T-helper 1 cell (primary cell): Measurements from ENCODE around the gene ALDH9A1.
A peak's percentile ranks its signal among the peaks of the same experiment; 100 is the strongest.
"Not testable (repeated sequence)": the region's sequence is repeated elsewhere in the genome, so short reads cannot be mapped to it uniquely, and the experiment has no call there.

Experiments
- DNase-seq, 5 donors: peaks; one replicate each; pipeline ENCODE4 v3.0.0-alpha.2; 2012 to 2020
- total RNA-seq, 4 donors: gene quantifications; one replicate each; lab custom pipeline; 2026; lab: John Stamatoyannopoulos, UW

ALDH9A1 gene
- total RNA-seq = 32.6 to 50.6 (median 40.8) reads per million in 4 donors

- peak; percentile 73 to 91 (median 80) for DNase-seq
Observed at GRCh38 chr1:165697881-165698760, at the start of gene ALDH9A1. Gene ALDH9A1 (minus strand): TSS chr1:165698562. CDS start chr1:165698558, 4 bp downstream.

- DNase-seq = no peak
Observed at GRCh38 chr1:165747632-165748447, 49.5 kb upstream of the ALDH9A1 start.

- DNase-seq = not testable (repeated sequence)
Observed at GRCh38 chr1:165744913-165745312, 46.6 kb upstream of the ALDH9A1 start.

GRCh38 chr1:165742194-165742593 lies 43.8 kb upstream of the ALDH9A1 start:
- no peak for DNase-seq

- no peak for DNase-seq
Observed at GRCh38 chr1:165738794-165739193, 40.4 kb upstream of the ALDH9A1 start.

GRCh38 chr1:165737196-165737595 lies 38.8 kb upstream of the ALDH9A1 start:
- DNase-seq = no peak

- no peak for DNase-seq
Observed at GRCh38 chr1:165734906-165735305, 36.5 kb upstream of the ALDH9A1 start.

GRCh38 chr1:165726841-165727240 lies 28.5 kb upstream of the ALDH9A1 start:
- no peak for DNase-seq

GRCh38 chr1:165726169-165726568 lies 27.8 kb upstream of the ALDH9A1 start:
- DNase-seq = no peak

GRCh38 chr1:165717918-165718515 lies 19.7 kb upstream of the ALDH9A1 start:
- DNase-seq = peak in 2 of 5 donors; percentile 12 to 45

GRCh38 chr1:165716265-165717051 lies 18.1 kb upstream of the ALDH9A1 start:
- not testable (repeated sequence) for DNase-seq

- no peak for DNase-seq
Observed at GRCh38 chr1:165712764-165713163, 14.4 kb upstream of the ALDH9A1 start.

GRCh38 chr1:165707984-165708706 lies 9.8 kb upstream of the ALDH9A1 start:
- no peak for DNase-seq

GRCh38 chr1:165703648-165704047 lies 5.3 kb upstream of the ALDH9A1 start:
- no peak for DNase-seq

- not testable (repeated sequence) for DNase-seq
Observed at GRCh38 chr1:165701922-165702321, 3.6 kb upstream of the ALDH9A1 start.

GRCh38 chr1:165699577-165699976 lies 1.2 kb upstream of the ALDH9A1 start:
- DNase-seq = no peak

- no peak for DNase-seq
Observed at GRCh38 chr1:165698761-165699052, 345 bp upstream of the ALDH9A1 start.

- no peak for DNase-seq
Observed at GRCh38 chr1:165697491-165697880, 876 bp downstream of the ALDH9A1 start.

GRCh38 chr1:165696625-165697100 lies 1.7 kb downstream of the ALDH9A1 start:
- DNase-seq = no peak

- DNase-seq = no peak
Observed at GRCh38 chr1:165695031-165695430, 3.3 kb downstream of the ALDH9A1 start.

- DNase-seq = no peak
Observed at GRCh38 chr1:165688046-165688445, 10.3 kb downstream of the ALDH9A1 start.
